ENCODE data around the gene TPH1. TPM values are rescaled to one million over a fixed set of nuclear protein-coding genes. Genes with fewer than 3 reads are reported as not detected.

TPH1 gene
- total RNA-seq, 3 donors from 2014 or later: 1.4 to 12.8 (median 10.7) TPM

Other genes starting within 250 kb of the TPH1 start
- 10 to 100 TPM; 23.6 to 45.0 (median 23.8) TPM for gene SERGEF, start 33.2 kb downstream of the TPH1 start, total RNA-seq
- gene SAAL1, start 59.8 kb upstream of the TPH1 start, total RNA-seq: 10 to 100 TPM; 11.3 to 13.4 (median 11.6) TPM
- under 1 TPM in 1 of 3 donors, not detected in 2; 0.17 TPM for gene MRGPRX3, start 86.3 kb upstream of the TPH1 start, total RNA-seq
- gene MRGPRX4, start 126.6 kb upstream of the TPH1 start, total RNA-seq: not detected
- gene SAA4, start 190.5 kb upstream of the TPH1 start, total RNA-seq: not detected
- gene SAA2, start 202.4 kb upstream of the TPH1 start, total RNA-seq: 1 to 10 TPM; 1.3 to 2.0 (median 1.7) TPM
- gene SAA1, start 220.0 kb upstream of the TPH1 start, total RNA-seq: 10 to 100 TPM in 1 of 3 donors, 1 to 10 TPM in 2; 3.9 to 11.3 (median 8.0) TPM